ENCODE measurements around the gene THTPA. TPM values are rescaled to one million over a fixed set of nuclear protein-coding genes. Genes with fewer than 3 reads are reported as not detected.

The THTPA gene
- total and polyA plus RNA-seq, 10 donors, result 4.5 to 25.4 (median 17.8) TPM

DNA sequence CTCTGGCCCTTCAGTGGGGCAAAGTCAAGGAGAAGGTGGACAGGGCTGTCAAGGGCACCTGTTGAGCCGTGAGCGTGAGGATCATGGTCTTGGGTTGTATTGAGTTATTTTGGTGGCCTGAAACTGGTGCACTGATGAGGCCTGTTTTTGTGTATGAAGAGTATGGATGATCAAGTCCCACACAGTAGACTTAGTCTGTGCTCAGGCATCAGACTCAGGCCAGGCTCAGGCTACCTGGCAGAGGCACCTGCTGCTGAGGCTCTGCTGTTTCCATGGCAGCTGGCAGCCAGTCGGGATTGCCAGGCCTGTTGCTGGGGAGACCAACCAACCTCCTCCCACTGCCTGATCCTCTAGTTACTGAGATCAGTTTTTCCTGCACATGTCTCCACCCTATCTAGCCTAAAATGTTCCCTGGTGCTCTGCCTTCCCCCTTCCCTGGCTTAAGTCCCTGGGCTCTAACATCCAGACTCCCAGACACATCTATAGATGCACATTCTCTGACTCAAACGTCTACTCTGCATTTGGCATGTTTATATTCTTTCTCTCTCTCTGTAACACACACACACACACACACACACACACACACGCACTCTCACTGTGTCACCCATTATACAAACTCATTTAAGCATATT is 17.4 kb downstream of the THTPA start:
- DNase-seq, result peak; percentile 51
- Histone ChIP-seq H3K4me1 (peaks cover 7 to 65% (median 38%) of the 10 kb centered on the region in 6 donors), H3K4me3 (no peak overlapping the region), H3K9me3 (no peaks in the 10 kb centered on the region), H3K36me3 (no peaks in the 10 kb centered on the region), H3K27ac (peak overlapping the region in 3 of 8 donors; percentile 46 to 76 (median 75)), H3K27me3 (replicated peaks in 1 of 7) (peaks cover 0 to 53% (median 33%) of the 10 kb centered on the region in 7 donors)
- WGBS, 5 donors, result 75 to 92% (median 88%) methylated on average over 4 to 5 of the region's 5 CpGs
- intact Hi-C loops (cut with DNase I; ENCODE audit: low total_unique reads), result no loop called here
- TF ChIP-seq POLR2AphosphoS5 (IDR thresholded peaks at IDR 0.05) (no peak), POLR2A (IDR thresholded peaks at IDR 0.05) (no peak)
- TF ChIP-seq, protein P1, sequence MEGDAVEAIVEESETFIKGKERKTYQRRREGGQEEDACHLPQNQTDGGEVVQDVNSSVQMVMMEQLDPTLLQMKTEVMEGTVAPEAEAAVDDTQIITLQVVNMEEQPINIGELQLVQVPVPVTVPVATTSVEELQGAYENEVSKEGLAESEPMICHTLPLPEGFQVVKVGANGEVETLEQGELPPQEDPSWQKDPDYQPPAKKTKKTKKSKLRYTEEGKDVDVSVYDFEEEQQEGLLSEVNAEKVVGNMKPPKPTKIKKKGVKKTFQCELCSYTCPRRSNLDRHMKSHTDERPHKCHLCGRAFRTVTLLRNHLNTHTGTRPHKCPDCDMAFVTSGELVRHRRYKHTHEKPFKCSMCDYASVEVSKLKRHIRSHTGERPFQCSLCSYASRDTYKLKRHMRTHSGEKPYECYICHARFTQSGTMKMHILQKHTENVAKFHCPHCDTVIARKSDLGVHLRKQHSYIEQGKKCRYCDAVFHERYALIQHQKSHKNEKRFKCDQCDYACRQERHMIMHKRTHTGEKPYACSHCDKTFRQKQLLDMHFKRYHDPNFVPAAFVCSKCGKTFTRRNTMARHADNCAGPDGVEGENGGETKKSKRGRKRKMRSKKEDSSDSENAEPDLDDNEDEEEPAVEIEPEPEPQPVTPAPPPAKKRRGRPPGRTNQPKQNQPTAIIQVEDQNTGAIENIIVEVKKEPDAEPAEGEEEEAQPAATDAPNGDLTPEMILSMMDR (IDR thresholded peaks at IDR 0.05 in 8 of 11, conservative IDR thresholded peaks at IDR 0.05 in 3 of 11), result no peak

DNA sequence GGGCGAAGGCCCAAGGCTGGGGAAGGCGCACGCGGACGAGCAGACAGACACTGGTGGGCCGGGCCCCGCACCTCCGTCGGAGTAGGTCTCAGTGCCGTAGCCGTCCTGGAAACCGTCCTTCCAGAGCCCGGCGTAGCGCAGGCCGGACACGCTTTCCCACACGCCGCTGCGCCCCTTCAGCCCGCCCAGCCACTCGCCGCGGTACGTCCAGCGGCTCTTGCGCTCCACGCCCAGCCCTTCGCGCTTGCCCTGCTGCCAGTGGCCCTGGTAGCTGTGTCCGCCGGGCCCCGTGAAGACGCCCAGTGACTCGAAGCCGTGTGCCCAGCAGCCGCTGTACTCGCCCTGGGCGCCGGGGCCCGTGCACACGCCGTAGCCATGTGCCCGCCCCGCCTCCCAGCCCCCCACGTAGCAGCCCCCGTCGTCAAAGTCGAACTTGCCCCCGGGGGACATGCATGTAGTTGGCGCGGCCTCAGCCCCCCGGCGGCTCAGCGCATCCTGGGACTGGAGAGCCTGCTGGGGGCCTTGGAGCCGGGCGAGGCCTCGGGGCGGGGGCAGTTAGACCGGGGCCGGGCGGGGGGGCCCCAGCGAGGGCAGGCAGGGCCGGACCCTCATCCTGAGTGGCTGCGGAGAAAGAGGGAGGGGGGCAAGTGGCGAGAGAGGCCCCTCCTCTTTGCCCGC is 21.1 kb downstream of the THTPA start:
- Histone ChIP-seq H3K27me3 (replicated peaks in 1 of 7) (peaks cover 0 to 79% (median 45%) of the 10 kb centered on the region in 7 donors), H3K4me3 (peak overlapping the region; percentile 1 to 58 (median 18)), H3K36me3 (no peaks in the 10 kb centered on the region), H3K4me1 (peaks cover 7 to 52% (median 28%) of the 10 kb centered on the region in 6 donors), H3K27ac (no peak overlapping the region), H3K9me3 (no peaks in the 10 kb centered on the region)
- TF ChIP-seq POLR2AphosphoS5 (IDR thresholded peaks at IDR 0.05), result peak in 1 of 3 donors; percentile 54
- TF ChIP-seq, protein P1 (IDR thresholded peaks at IDR 0.05 in 8 of 11, conservative IDR thresholded peaks at IDR 0.05 in 3 of 11), result no peak
- TF ChIP-seq POLR2A (IDR thresholded peaks at IDR 0.05), result no peak
- WGBS, 5 donors, result 3 to 9% (median 5%) methylated on average over 33 to 67 of the region's 67 CpGs
- DNase-seq, result no peak
- intact Hi-C loops (cut with DNase I; ENCODE audit: low total_unique reads), result no loop called here

DNA sequence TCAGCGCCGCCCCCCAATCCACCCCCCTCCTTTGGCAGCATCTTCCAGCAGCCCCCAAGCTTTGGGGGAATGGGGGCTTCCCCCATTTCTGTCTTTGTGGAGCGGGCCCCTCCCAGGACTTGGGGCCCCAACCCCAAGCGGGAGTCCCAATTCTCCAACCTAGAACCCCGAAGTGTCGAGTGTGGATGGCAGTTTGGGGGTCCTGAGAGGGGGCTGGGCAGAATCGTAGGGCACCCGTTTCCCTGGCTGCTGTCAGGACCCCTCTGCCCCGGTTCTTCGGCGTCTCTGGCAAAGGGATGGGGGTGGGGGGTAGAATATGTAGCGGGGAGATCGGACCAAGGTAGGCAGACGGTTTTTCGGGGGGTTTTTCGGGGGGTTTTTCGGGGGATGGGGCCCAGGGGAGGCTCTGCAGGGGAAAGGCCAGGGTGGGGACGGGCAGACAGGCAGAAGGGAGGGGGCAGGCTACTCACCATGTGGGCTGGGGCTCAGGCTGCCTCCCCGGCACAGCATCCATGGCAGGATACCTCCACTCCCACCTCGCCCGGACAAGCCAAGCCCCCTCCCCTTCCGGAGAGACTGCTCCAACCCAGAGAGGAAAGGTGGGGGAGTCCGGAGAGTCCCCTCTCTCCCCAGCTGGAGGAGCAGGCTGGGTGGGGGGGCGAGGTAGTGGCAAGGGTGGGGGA is 21.8 kb downstream of the THTPA start:
- no peak for DNase-seq
- Histone ChIP-seq H3K27ac (no peak overlapping the region), H3K4me1 (peaks cover 7 to 45% (median 21%) of the 10 kb centered on the region in 6 donors), H3K36me3 (no peaks in the 10 kb centered on the region), H3K27me3 (replicated peaks in 1 of 7) (peaks cover 0 to 86% (median 45%) of the 10 kb centered on the region in 7 donors), H3K4me3 (peak overlapping the region in 4 of 8 donors; percentile 27 to 58 (median 31)), H3K9me3 (no peaks in the 10 kb centered on the region)
- TF ChIP-seq POLR2A (IDR thresholded peaks at IDR 0.05) (no peak), POLR2AphosphoS5 (IDR thresholded peaks at IDR 0.05) (no peak)
- TF ChIP-seq, protein P1 (IDR thresholded peaks at IDR 0.05 in 8 of 11, conservative IDR thresholded peaks at IDR 0.05 in 3 of 11), result no peak
- WGBS, 5 donors, result 3 to 7% (median 6%) methylated on average over 5 to 24 of the region's 24 CpGs
- intact Hi-C loops (cut with DNase I; ENCODE audit: low total_unique reads), result no loop called here

All from spleen (tissue), 11 donors.